ENCODE measurements around the gene RDH13. TPM values are rescaled to one million over a fixed set of nuclear protein-coding genes. Genes with fewer than 3 reads are reported as not detected.

Gene RDH13
- total and polyA plus RNA-seq, 2 donors (not counting 1 experiment from before 2014, with no cell fraction given), result 2.7 to 6.9 TPM

- no peaks in the 10 kb centered on the region for H4K20me1 ChIP-seq (ENCODE audit: control insufficient read depth, extremely low read depth, insufficient read depth, low read length)
Observed at GRCh38 chr19:55091126-55091910, 28.4 kb upstream of the RDH13 start.

GRCh38 chr19:55090564-55090963 is 27.6 kb upstream of the RDH13 start:
- DNase-seq (ENCODE audit: low read depth in 2 of 2), result no peak
- H3K9me3 ChIP-seq (ENCODE audit: control insufficient read depth, insufficient read depth, low read depth, low read length), result no peaks in the 10 kb centered on the region
- peaks cover 6% of the 10 kb centered on the region for H3K27me3 ChIP-seq (ENCODE audit: control insufficient read depth, insufficient read depth, low read length)
- no peak overlapping the region for H3K27ac ChIP-seq (ENCODE audit: insufficient read depth, low read length)
- no peak overlapping the region for H3K4me2 ChIP-seq (ENCODE audit: extremely low read depth, insufficient read depth, low read length)
- no peak overlapping the region for H2AFZ ChIP-seq (ENCODE audit: low read length)
- H4K20me1 ChIP-seq (ENCODE audit: control insufficient read depth, extremely low read depth, insufficient read depth, low read length), result peaks cover 2% of the 10 kb centered on the region
- no peak overlapping the region for H3K4me3 ChIP-seq (replicated peaks in 1 of 4; ENCODE audit: control extremely low read depth in 1 of 4, insufficient read depth in 1 of 4, low read depth in 3 of 4, low read length in 4 of 4)
- peaks cover 9% of the 10 kb centered on the region for H3K4me1 ChIP-seq (ENCODE audit: control insufficient read depth, extremely low read depth, insufficient read depth, low read length)
- TF ChIP-seq EZH2 (IDR thresholded peaks at IDR 0.05; ENCODE audit: low read length, missing control alignments) (no peak), CTCF (conservative IDR thresholded peaks at IDR 0.05 in 1 of 2, IDR thresholded peaks at IDR 0.05 in 1 of 2; ENCODE audit: low read depth in 1 of 2, low read length in 2 of 2) (no peak)
- H3K36me3 ChIP-seq (ENCODE audit: control insufficient read depth, insufficient read depth, low read length), result peaks cover 25% of the 10 kb centered on the region
- H3K9ac ChIP-seq (ENCODE audit: insufficient read depth, low read length), result no peak overlapping the region
- H3K79me2 ChIP-seq (ENCODE audit: control insufficient read depth, insufficient read depth, low read length), result no peaks in the 10 kb centered on the region

More at GRCh38 chr19:55091126-55091910, 28.4 kb upstream of the RDH13 start:
- Histone ChIP-seq H2AFZ (ENCODE audit: low read length) (no peak overlapping the region), H3K4me1 (ENCODE audit: control insufficient read depth, extremely low read depth, insufficient read depth, low read length) (peaks cover 9% of the 10 kb centered on the region), H3K36me3 (ENCODE audit: control insufficient read depth, insufficient read depth, low read length) (peaks cover 25% of the 10 kb centered on the region), H3K4me3 (replicated peaks in 1 of 4; ENCODE audit: control extremely low read depth in 1 of 4, insufficient read depth in 1 of 4, low read depth in 3 of 4, low read length in 4 of 4) (no peak overlapping the region), H3K27ac (ENCODE audit: insufficient read depth, low read length) (no peak overlapping the region), H3K79me2 (ENCODE audit: control insufficient read depth, insufficient read depth, low read length) (no peaks in the 10 kb centered on the region), H3K9me3 (ENCODE audit: control insufficient read depth, insufficient read depth, low read depth, low read length) (no peaks in the 10 kb centered on the region), H3K4me2 (ENCODE audit: extremely low read depth, insufficient read depth, low read length) (no peak overlapping the region), H3K27me3 (ENCODE audit: control insufficient read depth, insufficient read depth, low read length) (no peaks in the 10 kb centered on the region), H3K9ac (ENCODE audit: insufficient read depth, low read length) (no peak overlapping the region)
- TF ChIP-seq CTCF (conservative IDR thresholded peaks at IDR 0.05 in 1 of 2, IDR thresholded peaks at IDR 0.05 in 1 of 2; ENCODE audit: low read depth in 1 of 2, low read length in 2 of 2) (no peak), EZH2 (IDR thresholded peaks at IDR 0.05; ENCODE audit: low read length, missing control alignments) (no peak)
- no peak for DNase-seq (ENCODE audit: low read depth in 2 of 2)

GRCh38 chr19:55089342-55089944 is 26.5 kb upstream of the RDH13 start:
- Histone ChIP-seq H4K20me1 (ENCODE audit: control insufficient read depth, extremely low read depth, insufficient read depth, low read length) (peaks cover 2% of the 10 kb centered on the region), H3K4me2 (ENCODE audit: extremely low read depth, insufficient read depth, low read length) (no peak overlapping the region), H3K27ac (ENCODE audit: insufficient read depth, low read length) (no peak overlapping the region), H3K27me3 (ENCODE audit: control insufficient read depth, insufficient read depth, low read length) (peaks cover 14% of the 10 kb centered on the region), H3K4me1 (ENCODE audit: control insufficient read depth, extremely low read depth, insufficient read depth, low read length) (peaks cover 9% of the 10 kb centered on the region), H3K36me3 (ENCODE audit: control insufficient read depth, insufficient read depth, low read length) (peaks cover 19% of the 10 kb centered on the region), H3K9ac (ENCODE audit: insufficient read depth, low read length) (no peak overlapping the region), H3K9me3 (ENCODE audit: control insufficient read depth, insufficient read depth, low read depth, low read length) (no peaks in the 10 kb centered on the region), H3K79me2 (ENCODE audit: control insufficient read depth, insufficient read depth, low read length) (no peaks in the 10 kb centered on the region), H3K4me3 (replicated peaks in 1 of 4; ENCODE audit: control extremely low read depth in 1 of 4, insufficient read depth in 1 of 4, low read depth in 3 of 4, low read length in 4 of 4) (no peak overlapping the region), H2AFZ (ENCODE audit: low read length) (no peak overlapping the region)
- TF ChIP-seq CTCF (conservative IDR thresholded peaks at IDR 0.05 in 1 of 2, IDR thresholded peaks at IDR 0.05 in 1 of 2; ENCODE audit: low read depth in 1 of 2, low read length in 2 of 2) (no peak), EZH2 (IDR thresholded peaks at IDR 0.05; ENCODE audit: low read length, missing control alignments) (no peak)
- no peak for DNase-seq (ENCODE audit: low read depth in 2 of 2)

Measured in fibroblast of lung (primary cell).